HG03039 (cell line): ENCODE measurements around the gene RPS3.
"Not testable (repeated sequence)": the region's sequence is repeated elsewhere in the genome, so short reads cannot be mapped to it uniquely, and the experiment has no call there.

Source experiments
- ATAC-seq: cut with Tn5 transposase; IDR thresholded peaks from one replicate; pipeline ENCODE4 v1.9.1; 2021; ENCODE audit warnings: mild to moderate bottlenecking, moderate library complexity; ENCODE audit not compliant: unreplicated experiment

RPS3 gene

GRCh38 chr11:75409971-75410370 lies 10.7 kb downstream of the RPS3 start:
- ATAC-seq = not testable (repeated sequence)

- ATAC-seq = not testable (repeated sequence)
These were observed 13.8 kb downstream of the RPS3 start for GRCh38 chr11:75413146-75413545.

- ATAC-seq = no peak
These were observed 14.5 kb downstream of the RPS3 start for GRCh38 chr11:75413864-75414263.

GRCh38 chr11:75420224-75421034 lies 21.1 kb downstream of the RPS3 start:
- no peak for ATAC-seq

GRCh38 chr11:75421035-75421602 lies 21.8 kb downstream of the RPS3 start:
- no peak for ATAC-seq

GRCh38 chr11:75421902-75422247 lies 22.6 kb downstream of the RPS3 start:
- ATAC-seq = no peak

GRCh38 chr11:75422248-75423231 lies 23.2 kb downstream of the RPS3 start:
- ATAC-seq = no peak

- ATAC-seq = no peak
These were observed 24.4 kb downstream of the RPS3 start for GRCh38 chr11:75423721-75424120.

- no peak for ATAC-seq
These were observed 25.1 kb downstream of the RPS3 start for GRCh38 chr11:75424396-75424795.

- ATAC-seq = no peak
These were observed 26.1 kb downstream of the RPS3 start for GRCh38 chr11:75425422-75425821.

- ATAC-seq = no peak
These were observed 27.4 kb downstream of the RPS3 start for GRCh38 chr11:75426720-75427086.

- no peak for ATAC-seq
These were observed 27.9 kb downstream of the RPS3 start for GRCh38 chr11:75427181-75427580.

- peak; percentile 57 for ATAC-seq
These were observed 29.0 kb downstream of the RPS3 start for GRCh38 chr11:75428281-75428724.

- no peak for ATAC-seq
These were observed 29.8 kb downstream of the RPS3 start for GRCh38 chr11:75428989-75429640.

GRCh38 chr11:75429641-75429901 lies 30.3 kb downstream of the RPS3 start:
- ATAC-seq = no peak

- no peak for ATAC-seq
These were observed 30.8 kb downstream of the RPS3 start for GRCh38 chr11:75429902-75430713.

- ATAC-seq = no peak
These were observed 31.6 kb downstream of the RPS3 start for GRCh38 chr11:75430714-75431532.

GRCh38 chr11:75431533-75432525 lies 32.5 kb downstream of the RPS3 start:
- no peak for ATAC-seq
